ENCODE results near the gene BNIP5. TPM values are rescaled to one million over a fixed set of nuclear protein-coding genes. Genes with fewer than 3 reads are reported as not detected.

Gene BNIP5
- total and polyA plus RNA-seq, 2 of the 13 experiments (the other 11 are each of a cell fraction or from before 2014, with no cell fraction given) = not detected

DNA sequence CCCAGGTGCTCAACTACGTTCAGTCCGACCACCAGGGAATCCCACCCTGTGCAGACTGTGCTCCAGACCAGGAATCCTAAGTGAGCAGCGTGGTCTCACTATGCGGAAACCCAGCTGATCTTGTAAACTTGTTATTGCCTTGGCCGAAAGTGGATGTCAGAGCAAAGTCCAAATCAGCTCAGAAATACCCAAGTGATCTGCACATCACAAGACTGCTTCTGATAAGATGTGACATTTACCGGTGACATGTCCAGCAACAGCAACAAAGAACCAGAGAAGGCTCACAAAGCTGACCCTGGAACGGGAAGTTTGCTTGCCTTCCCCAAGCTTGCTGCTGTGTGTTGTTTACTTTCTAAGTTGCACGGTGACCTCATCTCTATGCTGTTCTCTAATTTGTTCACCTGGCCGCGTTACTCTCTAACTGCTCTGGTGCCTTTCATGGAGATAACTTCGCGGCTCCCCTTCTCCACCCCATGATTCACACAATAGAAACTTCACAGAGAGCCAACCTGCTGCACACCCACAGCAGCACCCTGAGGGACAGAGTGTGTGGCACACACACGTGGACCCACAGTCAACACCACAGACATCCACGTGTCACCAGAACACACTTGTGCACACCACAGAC is 1.7 kb downstream of the BNIP5 start (continued):
- TF ChIP-seq TEAD3 (CRISPR knock-in tag; optimal IDR thresholded peaks at IDR 0.05; ENCODE audit: borderline replicate concordance) (peak; percentile 59), FOXO4 (CRISPR knock-in tag; conservative IDR thresholded peaks at IDR 0.05) (no peak), CREB1 (IDR thresholded peaks at IDR 0.05) (peak; percentile 16; the same call in 1 of the 2 replicates), CREB1 (CRISPR knock-in tag; IDR thresholded peaks at IDR 0.05) (no peak), HDAC2 (CRISPR knock-in tag; IDR thresholded peaks at IDR 0.05) (no peak), GPN1 (CRISPR knock-in tag; IDR thresholded peaks at IDR 0.05; ENCODE audit: borderline replicate concordance) (no peak), ZKSCAN1 (IDR thresholded peaks at IDR 0.05; ENCODE audit: low read length) (no peak), ZNF20 (CRISPR knock-in tag; IDR thresholded peaks at IDR 0.05) (no peak), CHD4 (IDR thresholded peaks at IDR 0.05; ENCODE audit: borderline replicate concordance, low read length) (no peak), PRDM10 (CRISPR knock-in tag; IDR thresholded peaks at IDR 0.05; ENCODE audit: low read depth) (peak; percentile 51; the same call in 1 of the 2 replicates), ZNF382 (CRISPR knock-in tag; IDR thresholded peaks at IDR 0.05; ENCODE audit: borderline replicate concordance) (no peak), DR1 (CRISPR knock-in tag; IDR thresholded peaks at IDR 0.05) (no peak), HOMEZ (CRISPR knock-in tag; IDR thresholded peaks at IDR 0.05; ENCODE audit: low read depth) (no peak), MNT (IDR thresholded peaks at IDR 0.05) (peak; percentile 100), CSRNP1 (CRISPR knock-in tag; IDR thresholded peaks at IDR 0.05) (0 out of 2 replicates have a peak, but pooled peaks have one; percentile 16), PHB2 (IDR thresholded peaks at IDR 0.05; ENCODE audit: partially characterized antibody) (no peak), NR2F2 (IDR thresholded peaks at IDR 0.05; ENCODE audit: borderline replicate concordance, low read depth) (no peak), ZNF251 (CRISPR knock-in tag; IDR thresholded peaks at IDR 0.05) (no peak), TFDP2 (CRISPR knock-in tag; IDR thresholded peaks at IDR 0.05) (no peak), ZNF256 (CRISPR knock-in tag; conservative IDR thresholded peaks at IDR 0.05) (no peak)

All from HepG2 (cell line).